ENCODE results near the gene KCNQ1. TPM values are rescaled to one million over a fixed set of nuclear protein-coding genes. Genes with fewer than 3 reads are reported as not detected.
A peak's percentile ranks its signal among the peaks of the same experiment; 100 is the strongest.

Gene KCNQ1
- total and polyA plus RNA-seq, 2 donors (not counting 1 experiment from before 2014, with no cell fraction given), result 21.5 to 28.8 TPM

GRCh38 chr11:2529636-2530035 is 84.8 kb downstream of the KCNQ1 start:
- no peaks in the 10 kb centered on the region for H3K27me3 Mint-ChIP-seq
- H3K27ac Mint-ChIP-seq, result no peak overlapping the region
- H3K4me3 Mint-ChIP-seq, result no peak overlapping the region
- Histone ChIP-seq H3K79me2 (ENCODE audit: control insufficient read depth, insufficient read depth, low read length) (peaks cover 14% of the 10 kb centered on the region), H3K4me3 (ENCODE audit: control extremely low read depth in 1 of 5, extremely low read depth in 1 of 5, insufficient read depth in 1 of 5, low read depth in 2 of 5, low read length in 4 of 5) (no peak overlapping the region), H3K27ac (ENCODE audit: low read length in 2 of 2) (no peak overlapping the region), H3K4me1 (ENCODE audit: control insufficient read depth in 2 of 2, insufficient read depth in 2 of 2, low read length in 2 of 2) (peaks cover 44 to 56% of the 10 kb centered on the region in 2 donors), H3K36me3 (replicated peaks in 1 of 2; ENCODE audit: control extremely low read depth in 1 of 2, control insufficient read depth in 1 of 2, extremely low read depth in 1 of 2, insufficient read depth in 2 of 2, low read length in 1 of 2) (peaks cover 0 to 11% of the 10 kb centered on the region in 2 experiments), H3K4me2 (replicated peaks; ENCODE audit: low read depth, low read length, poor library complexity, severe bottlenecking) (no peak overlapping the region), H4K20me1 (ENCODE audit: control insufficient read depth, insufficient read depth, low read length, poor library complexity, severe bottlenecking) (peaks cover 49% of the 10 kb centered on the region), H3K9ac (ENCODE audit: low read length) (no peak overlapping the region), H3K27me3 (replicated peaks in 1 of 4; ENCODE audit: control extremely low read depth in 1 of 4, control insufficient read depth in 3 of 4, insufficient read depth in 4 of 4, low read length in 3 of 4) (peaks cover 0 to 14% (median 0%) of the 10 kb centered on the region in 4 experiments), H3K9me3 (ENCODE audit: control extremely low read depth in 1 of 3, control insufficient read depth in 2 of 3, insufficient read depth in 1 of 3, low read length in 2 of 3) (no peaks in the 10 kb centered on the region), H2AFZ (ENCODE audit: insufficient read depth, low read depth, low read length, poor library complexity, severe bottlenecking) (no peak overlapping the region)
- CTCF ChIA-PET, result interaction anchor here (0.9 to 12.8 kb wide), 4 partner anchors 88 to 359 kb away, joined by 4 to 595 read pairs (median 10); partner anchors contain the start of gene CDKN1C
- H3K9me3 Mint-ChIP-seq (ENCODE audit: insufficient read depth), result no peaks in the 10 kb centered on the region
- WGBS (ENCODE audit: insufficient coverage), result 95% methylated on average over 14 of the region's 14 CpGs
- POLR2A ChIA-PET, result no interaction called here
- peaks cover 54% of the 10 kb centered on the region for H3K4me1 Mint-ChIP-seq
- intact Hi-C loops (cut with micrococcal nuclease), result loop anchor here (5.0 kb wide), 2 partner anchors 227 to 342 kb away; partner anchors contain the start of genes C11orf21 and TSPAN32
- no peak for ATAC-seq (ENCODE audit: low read depth)
- DNase-seq, result no peak
- TF ChIP-seq CTCF (IDR thresholded peaks at IDR 0.05) (no peak), EZH2 (IDR thresholded peaks at IDR 0.05; ENCODE audit: borderline replicate concordance, insufficient read depth, low read depth, low read length, poor library complexity, severe bottlenecking) (no peak)

GRCh38 chr11:2530131-2530854 is 85.5 kb downstream of the KCNQ1 start:
- Histone ChIP-seq H3K4me2 (replicated peaks; ENCODE audit: low read depth, low read length, poor library complexity, severe bottlenecking) (no peak overlapping the region), H3K4me1 (ENCODE audit: control insufficient read depth in 2 of 2, insufficient read depth in 2 of 2, low read length in 2 of 2) (peaks cover 41 to 50% of the 10 kb centered on the region in 2 donors), H3K79me2 (ENCODE audit: control insufficient read depth, insufficient read depth, low read length) (peaks cover 21% of the 10 kb centered on the region), H3K9ac (ENCODE audit: low read length) (no peak overlapping the region), H4K20me1 (ENCODE audit: control insufficient read depth, insufficient read depth, low read length, poor library complexity, severe bottlenecking) (peaks cover 52% of the 10 kb centered on the region), H2AFZ (ENCODE audit: insufficient read depth, low read depth, low read length, poor library complexity, severe bottlenecking) (no peak overlapping the region), H3K27ac (ENCODE audit: low read length in 2 of 2) (no peak overlapping the region), H3K36me3 (replicated peaks in 1 of 2; ENCODE audit: control extremely low read depth in 1 of 2, control insufficient read depth in 1 of 2, extremely low read depth in 1 of 2, insufficient read depth in 2 of 2, low read length in 1 of 2) (peaks cover 0 to 11% of the 10 kb centered on the region in 2 experiments), H3K27me3 (replicated peaks in 1 of 4; ENCODE audit: control extremely low read depth in 1 of 4, control insufficient read depth in 3 of 4, insufficient read depth in 4 of 4, low read length in 3 of 4) (peaks cover 0 to 14% (median 0%) of the 10 kb centered on the region in 4 experiments), H3K9me3 (ENCODE audit: control extremely low read depth in 1 of 3, control insufficient read depth in 2 of 3, insufficient read depth in 1 of 3, low read length in 2 of 3) (no peaks in the 10 kb centered on the region), H3K4me3 (ENCODE audit: control extremely low read depth in 1 of 5, extremely low read depth in 1 of 5, insufficient read depth in 1 of 5, low read depth in 2 of 5, low read length in 4 of 5) (no peak overlapping the region)
- ATAC-seq (ENCODE audit: low read depth), result no peak
- DNase-seq, result no peak
- intact Hi-C loops (cut with micrococcal nuclease), result no loop called here
- Mint-ChIP-seq H3K4me1 (peaks cover 48% of the 10 kb centered on the region), H3K9me3 (ENCODE audit: insufficient read depth) (no peaks in the 10 kb centered on the region), H3K27ac (peak overlapping the region; percentile 32), H3K27me3 (no peaks in the 10 kb centered on the region), H3K4me3 (no peak overlapping the region)
- ChIA-PET POLR2A (no interaction called here), CTCF (interaction anchor here (0.5 to 12.8 kb wide), 24 partner anchors 8 to 878 kb away, joined by 3 to 595 read pairs (median 4); partner anchors contain the start of genes C11orf21, CDKN1C, KCNQ1 and TRPM5)
- no peak for TF ChIP-seq EZH2 (IDR thresholded peaks at IDR 0.05; ENCODE audit: borderline replicate concordance, insufficient read depth, low read depth, low read length, poor library complexity, severe bottlenecking)
- no peak for TF ChIP-seq CTCF (IDR thresholded peaks at IDR 0.05)
- 94% methylated on average over 15 of the region's 17 CpGs for WGBS (ENCODE audit: insufficient coverage)

All from B cell (primary cell).